Activated CD4-positive, CD25-positive, alpha-beta regulatory T cell treated with anti-CD3 and anti-CD28 coated beads, Interleukin-2, amount 50 U/mL, for 72 hours (primary cell): Measurements from ENCODE around the gene ZNF77.
A peak's percentile ranks its signal among the peaks of the same experiment; 100 is the strongest.
"Not testable (repeated sequence)": the region's sequence is repeated elsewhere in the genome, so short reads cannot be mapped to it uniquely, and the experiment has no call there.

Source experiments
- DNase-seq: peaks from one replicate; pipeline ENCODE4 v3.0.0; 2021

ZNF77 gene

DNA sequence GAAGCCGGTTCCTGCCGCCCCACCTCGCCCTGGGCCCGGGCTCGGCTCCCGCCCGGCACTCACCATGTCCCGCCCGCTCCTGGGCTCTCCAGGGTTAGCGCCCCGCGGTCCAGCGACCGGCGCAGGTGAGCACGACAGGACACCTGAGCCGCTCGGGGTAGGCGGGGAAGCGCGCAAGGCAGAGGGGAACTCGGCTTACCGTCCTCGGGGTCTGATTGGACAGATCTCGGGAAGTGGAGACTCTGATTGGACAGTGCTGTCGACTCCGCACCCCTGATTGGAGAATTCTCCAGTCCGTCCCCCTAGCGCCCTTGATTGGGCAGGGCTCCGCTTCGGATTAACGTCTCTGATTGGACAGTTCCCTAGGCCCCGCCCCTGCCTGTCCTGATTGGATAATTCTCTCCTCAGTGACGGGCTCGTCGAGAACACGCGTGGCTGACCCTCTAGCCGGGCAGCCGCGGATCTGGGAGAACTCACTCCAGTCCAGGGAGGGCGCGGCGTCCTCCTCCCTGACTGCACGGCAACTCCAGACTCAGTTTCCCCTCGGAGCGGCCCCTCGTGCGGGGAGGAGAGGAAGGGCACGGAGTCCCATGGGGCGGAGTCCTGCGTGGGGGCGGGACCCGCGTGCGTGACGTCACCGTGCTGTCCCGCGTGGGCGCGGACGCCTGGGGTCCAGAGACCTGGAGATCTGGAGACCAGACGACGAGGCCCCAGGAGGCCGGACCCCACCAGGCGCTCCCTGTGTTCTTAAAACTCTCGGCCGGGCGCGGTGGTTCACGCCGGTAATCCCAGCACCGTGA, at the start of gene ZNF77:
ZNF77 (minus strand) TSS at position 197 of the 800 bp plus-strand sequence; CDS start at position 66, 131 bp downstream.
- peak; percentile 98 for DNase-seq

DNA sequence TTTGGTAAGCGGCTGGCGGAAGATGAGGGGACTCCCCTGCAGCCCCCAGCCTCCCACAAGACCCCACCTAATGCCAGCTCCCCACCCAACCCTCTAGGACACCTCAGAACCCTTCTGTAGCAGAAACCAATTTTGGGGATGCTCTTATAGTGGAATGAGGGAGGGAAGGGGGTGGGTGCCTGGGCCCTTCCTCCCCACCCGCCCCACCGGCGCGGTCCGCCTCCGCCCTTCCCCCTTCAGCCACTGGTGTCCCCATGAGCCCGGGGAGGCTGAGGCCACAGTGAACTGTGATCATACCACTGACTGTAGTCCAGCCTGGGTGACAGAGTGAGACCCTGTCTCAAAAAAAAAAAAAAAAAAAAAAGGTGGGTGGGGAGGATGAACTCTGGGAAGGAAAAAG, 48.8 kb upstream of the ZNF77 start:
- DNase-seq: no peak

DNA sequence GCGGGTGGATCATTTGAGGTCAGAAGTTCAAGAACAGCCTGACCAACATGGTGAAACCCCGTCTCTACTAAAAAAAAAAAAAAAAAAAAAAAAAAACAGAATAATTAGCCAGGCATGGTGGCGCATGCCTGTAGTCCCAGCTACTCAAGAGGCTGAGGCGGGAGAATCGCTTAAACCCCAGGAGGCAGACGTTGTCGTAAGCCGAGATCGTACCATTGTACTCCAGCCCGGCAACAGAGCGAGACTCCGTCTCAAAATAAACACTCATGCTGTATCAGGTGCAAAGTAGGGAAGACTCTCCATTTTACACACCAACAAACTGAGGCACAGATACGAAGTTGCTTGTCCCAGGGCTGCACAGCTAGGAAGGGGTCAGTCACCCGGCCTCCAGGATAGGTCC, 48.2 kb upstream of the ZNF77 start:
- DNase-seq: no peak

DNA sequence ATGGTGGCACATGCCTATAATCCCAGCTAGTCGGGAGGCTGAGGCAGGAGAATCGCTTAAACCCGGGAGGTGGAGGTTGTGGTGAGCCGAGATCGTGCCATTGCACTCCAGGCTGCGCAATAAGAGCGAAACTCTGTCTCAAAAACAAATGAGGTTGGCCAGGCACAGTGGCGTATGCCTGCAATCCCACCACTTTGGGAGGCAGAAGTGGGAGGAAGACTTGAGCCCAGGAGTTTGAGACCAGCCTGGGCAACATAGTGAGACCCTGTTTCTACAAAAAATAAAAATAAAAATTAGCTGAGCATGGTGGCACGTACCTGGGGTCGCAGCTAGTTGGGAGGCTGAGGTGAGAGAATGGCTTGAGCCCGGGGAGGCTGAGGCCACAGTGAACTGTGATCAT, 47.6 kb upstream of the ZNF77 start:
- not testable (repeated sequence) for DNase-seq

DNA sequence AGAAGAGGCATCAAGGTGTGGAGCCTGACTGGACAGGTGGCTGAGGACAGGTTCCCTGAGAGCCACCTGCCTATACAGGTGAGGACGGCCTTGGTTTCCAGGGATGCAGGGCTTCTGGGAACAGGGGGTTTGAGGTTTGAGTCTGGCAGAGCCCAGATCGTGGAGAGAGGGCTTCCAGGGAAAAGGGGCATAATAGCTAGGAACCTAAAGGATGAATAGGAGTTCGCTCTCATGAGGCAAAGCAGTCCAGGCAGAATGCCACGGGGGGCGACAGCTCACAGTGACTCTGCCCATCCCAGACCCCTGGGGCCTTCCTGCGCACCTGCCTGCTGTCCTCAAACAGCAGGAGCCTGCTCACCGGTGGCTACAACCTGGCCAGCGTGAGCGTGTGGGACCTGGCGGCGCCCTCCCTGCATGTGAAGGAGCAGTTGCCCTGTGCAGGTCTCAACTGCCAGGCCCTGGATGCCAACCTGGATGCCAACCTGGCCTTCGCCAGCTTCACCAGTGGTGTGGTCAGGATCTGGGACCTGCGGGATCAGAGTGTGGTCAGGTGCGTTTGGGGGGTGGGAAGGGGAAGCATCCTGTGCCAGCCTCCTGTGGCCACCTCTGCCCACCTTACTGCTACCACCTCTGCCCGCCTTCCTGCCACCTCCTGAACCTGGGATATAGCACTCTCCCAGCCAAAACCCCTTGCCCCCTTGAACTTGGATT, 44.6 kb upstream of the ZNF77 start:
- no peak for DNase-seq

DNA sequence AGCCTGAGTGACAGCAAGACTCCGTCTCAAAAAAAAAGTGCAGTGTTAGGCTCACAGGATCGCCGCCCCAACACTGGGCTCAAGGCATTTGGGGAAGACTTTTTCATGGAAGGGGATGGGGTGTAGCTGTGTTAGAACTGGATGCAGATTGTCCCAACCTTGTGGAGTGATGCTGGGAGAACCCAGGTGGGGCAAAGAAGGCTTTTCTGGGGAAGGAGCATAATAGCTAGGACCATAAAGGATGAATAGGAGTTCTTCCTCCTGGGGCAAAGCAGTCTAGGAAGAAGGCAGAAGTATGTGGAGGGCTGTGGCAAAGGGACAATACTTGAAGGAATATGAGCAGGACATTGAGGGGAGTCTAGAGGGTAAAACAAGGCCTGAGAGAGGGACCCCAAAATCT, 43.8 kb upstream of the ZNF77 start:
- no peak for DNase-seq

DNA sequence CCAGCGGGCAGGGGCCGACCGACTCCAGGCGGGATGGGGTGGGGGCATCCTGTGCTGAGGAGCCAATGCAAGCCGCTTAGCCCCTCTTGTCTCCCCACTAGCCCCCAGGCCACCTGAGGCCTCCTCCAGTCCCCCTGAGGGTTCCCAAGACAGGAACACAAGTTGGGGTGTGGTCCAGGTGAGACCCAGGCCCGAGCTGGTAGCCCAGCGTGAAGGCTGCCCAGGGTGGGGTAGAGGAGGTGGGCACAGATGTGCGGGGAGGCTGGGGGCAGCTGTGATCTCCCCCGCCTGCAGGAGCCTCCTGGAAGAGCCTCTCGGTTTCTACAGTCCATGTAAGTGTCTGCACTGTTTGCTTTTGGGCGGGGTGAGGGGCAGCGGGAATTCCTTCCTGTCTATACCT, 43.0 kb upstream of the ZNF77 start:
- DNase-seq: no peak

DNA sequence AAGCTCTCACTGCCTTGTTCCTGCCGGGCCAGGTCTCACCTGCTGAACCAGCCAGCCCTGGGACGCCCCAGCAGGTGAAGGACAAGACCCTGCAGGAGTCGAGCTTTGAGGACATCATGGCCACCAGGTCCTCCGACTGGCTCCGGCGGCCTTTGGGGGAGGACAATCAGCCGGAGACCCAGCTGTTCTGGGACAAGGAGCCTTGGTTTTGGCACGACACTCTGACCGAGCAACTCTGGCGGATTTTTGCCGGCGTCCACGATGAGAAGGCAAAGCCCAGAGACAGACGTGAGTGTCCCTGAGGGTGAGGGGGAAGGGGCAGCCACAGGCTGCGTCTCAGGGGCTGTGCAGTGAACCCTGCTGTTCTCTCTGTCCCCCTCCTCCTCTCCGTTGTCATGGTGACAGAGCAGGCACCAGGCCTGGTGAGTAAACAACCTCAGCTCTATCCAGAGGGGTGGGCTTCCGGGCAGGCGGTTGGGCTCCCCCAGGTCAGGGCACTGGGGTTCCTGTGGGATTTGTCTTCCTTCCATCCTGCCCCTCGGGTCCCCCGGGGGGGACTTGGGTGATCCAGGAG, 42.3 kb upstream of the ZNF77 start:
- no peak for DNase-seq

DNA sequence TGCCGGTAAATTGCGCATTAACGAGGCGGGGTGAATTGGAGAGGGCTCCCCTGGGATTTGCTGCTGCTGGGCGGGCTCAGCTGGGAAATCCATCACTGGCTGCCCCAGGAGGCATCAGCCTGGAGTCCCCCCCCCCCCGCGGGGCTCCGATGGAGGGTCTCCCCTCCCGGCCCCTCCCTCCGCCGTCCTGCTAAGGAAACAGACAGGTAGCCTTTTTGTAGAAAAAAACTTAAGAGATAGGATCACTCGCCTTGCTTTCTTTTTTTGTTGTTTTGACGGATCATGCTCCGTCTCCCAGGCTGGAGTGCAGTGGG, 39.4 kb upstream of the ZNF77 start:
- DNase-seq: no peak

DNA sequence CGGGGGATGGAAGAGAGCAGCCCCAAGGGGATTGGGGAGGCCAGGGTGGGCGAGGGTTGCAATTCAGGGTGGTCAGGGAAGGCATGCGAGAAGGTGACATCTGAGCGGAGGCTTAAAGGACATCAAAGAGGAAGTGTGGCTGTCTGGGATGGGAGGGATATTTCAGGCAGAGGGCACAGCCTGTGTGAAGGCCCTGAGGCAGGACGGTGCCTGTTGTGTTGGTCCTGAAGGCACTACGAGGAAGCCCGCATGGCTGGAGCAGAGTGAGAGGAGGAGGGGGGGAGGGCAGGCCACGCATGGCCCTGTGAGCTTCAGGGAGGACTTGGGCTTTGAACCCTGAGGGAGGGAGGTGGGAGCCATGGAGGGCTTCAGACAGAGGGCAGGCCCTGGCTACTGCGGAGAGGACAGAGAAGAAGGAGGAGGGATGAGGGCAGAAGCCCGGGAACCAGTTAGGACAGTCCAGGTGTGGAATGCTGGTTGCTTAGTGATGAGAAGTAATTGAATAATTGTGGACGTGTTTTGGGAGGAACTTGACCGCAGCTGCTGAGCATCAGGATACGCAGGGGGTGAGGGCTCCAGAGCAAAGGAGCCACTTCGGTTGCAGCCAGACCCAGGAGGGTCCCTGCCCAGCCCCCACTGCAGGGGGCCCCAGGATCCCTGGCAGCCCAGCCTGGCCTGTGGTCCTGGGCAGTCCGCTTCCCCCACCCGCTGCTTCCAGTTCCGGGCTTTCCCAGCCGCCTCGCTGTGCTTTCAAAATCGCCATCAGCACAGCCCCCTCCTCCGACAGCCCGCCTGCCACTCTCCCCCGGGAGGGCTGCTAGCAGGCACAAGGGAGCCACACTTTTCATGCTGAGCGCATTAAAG, 38.8 kb upstream of the ZNF77 start:
- DNase-seq: no peak

DNA sequence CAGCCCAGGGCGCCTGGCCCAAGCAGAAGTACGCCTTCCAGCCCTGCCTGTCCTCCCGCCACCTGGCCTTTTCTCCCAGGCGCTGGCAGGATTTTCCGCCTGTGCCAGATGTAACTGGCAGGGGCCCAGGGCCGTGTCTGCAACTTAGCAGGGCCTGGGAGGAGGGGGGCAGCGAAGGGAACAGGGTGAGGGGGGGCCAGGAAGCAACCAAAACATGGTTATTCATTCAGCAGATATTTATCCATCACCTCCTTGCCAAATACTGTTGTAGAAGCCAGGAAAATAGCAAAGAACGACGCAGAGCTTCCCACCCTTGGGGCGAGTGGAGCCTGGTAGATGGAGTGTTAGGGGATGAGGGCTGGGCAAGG, 38.2 kb upstream of the ZNF77 start:
- DNase-seq: no peak

DNA sequence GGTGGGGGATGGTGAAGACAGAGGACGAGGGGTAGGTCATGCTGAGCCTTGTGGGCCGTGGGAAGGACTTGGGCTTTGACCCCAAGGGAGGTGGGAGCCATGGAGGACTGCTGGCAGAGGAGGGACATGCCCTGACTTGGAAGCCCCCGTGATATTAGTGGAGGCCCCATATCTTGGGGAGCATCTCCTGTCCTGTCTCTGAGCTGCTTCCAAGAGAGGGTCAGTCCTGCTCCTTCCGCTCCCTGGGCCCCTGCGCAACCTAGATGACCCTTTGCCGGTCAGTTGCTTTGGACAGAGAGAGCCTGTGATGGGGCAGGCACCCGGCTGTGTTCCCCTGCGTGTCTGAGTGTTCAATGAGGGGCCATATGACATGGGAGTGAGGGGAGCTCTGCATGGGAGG, 37.8 kb upstream of the ZNF77 start:
- DNase-seq: no peak

DNA sequence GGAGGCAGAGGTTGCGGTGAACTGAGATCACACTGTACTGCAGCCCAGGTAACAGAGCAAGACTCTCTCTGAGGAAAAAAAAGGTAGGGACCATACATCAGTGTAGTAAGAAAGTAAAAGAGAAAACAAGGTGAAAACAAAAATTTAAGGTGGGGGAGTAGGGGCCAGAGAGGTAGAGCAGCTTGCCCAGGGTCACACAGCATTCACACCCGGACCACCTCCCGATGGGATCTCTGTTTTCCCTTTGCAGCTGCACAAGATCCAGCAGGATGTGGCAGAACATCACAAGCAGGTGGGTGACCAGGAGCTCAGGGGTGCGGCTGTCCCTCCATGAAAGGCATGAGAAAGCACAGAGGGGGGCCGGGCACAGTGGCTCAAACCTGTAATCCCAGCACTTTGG, 37.1 kb upstream of the ZNF77 start:
- DNase-seq: no peak

DNA sequence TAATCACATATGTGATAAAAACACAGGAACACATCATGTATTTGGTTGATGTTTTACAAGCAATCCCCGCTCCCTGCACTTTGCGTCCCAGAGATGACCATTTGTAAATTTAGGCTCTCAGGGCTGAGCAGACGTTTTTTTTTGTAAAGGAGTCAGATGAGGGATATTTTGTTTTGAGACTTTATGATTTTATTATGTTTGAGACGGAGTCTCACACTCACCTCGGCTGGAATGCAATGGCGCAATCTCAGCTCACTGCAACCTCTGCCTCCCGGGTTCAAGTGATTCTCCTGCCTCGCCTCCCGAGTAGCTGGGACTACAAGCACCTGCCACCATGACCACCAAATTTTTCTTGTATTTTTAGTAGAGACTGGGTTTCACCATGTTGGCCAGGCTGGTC, 34.0 kb upstream of the ZNF77 start:
- DNase-seq: no peak

DNA sequence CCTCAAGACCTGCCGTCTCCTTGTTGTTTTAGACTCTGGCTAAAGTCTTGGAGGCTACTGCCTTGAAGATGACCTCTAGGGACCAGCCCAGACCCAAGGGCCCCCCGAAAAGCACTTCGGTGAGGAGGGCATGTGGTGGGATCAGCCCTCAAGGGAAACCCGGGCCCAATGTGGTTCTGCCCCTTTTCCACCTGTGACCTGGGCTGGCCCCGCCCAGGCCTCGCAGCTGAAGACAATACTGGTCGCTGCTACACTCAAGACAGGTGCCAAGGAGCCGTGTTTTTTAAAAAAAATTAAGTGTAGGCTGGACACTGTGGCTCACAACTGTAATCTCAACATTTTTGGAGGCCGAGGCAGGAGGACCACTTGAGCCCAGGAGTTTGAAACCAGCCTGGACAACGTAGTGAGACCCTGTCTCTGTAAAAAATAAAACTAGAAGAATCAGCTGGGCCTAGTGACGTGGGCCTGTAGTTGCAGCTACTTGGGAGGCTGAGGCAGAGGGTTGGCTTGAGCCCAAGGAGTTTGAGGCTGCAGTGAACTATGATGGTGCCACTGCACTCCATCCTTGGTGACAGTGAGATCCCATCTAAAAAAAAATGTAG, 33.5 kb upstream of the ZNF77 start:
- no peak for DNase-seq

DNA sequence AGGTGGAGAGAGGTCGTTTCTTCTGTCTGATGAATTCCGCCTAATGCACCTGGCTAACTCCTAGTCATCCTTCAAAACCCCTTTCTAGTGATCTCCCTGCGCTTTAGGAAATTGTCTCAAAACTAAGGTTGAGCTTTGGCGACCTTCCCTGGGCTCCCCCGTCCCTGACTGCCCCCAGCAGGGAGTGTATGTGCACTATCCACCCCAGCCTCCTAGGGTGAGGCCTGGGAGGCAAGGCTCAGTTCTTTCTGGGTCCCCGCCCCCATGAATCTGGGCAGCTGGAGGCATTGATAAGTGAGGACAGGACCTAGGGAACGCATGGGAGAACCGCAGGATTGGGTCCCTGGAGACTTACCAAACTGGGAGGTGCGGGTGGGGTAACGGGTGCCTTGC, 33.0 kb upstream of the ZNF77 start:
- DNase-seq: no peak

DNA sequence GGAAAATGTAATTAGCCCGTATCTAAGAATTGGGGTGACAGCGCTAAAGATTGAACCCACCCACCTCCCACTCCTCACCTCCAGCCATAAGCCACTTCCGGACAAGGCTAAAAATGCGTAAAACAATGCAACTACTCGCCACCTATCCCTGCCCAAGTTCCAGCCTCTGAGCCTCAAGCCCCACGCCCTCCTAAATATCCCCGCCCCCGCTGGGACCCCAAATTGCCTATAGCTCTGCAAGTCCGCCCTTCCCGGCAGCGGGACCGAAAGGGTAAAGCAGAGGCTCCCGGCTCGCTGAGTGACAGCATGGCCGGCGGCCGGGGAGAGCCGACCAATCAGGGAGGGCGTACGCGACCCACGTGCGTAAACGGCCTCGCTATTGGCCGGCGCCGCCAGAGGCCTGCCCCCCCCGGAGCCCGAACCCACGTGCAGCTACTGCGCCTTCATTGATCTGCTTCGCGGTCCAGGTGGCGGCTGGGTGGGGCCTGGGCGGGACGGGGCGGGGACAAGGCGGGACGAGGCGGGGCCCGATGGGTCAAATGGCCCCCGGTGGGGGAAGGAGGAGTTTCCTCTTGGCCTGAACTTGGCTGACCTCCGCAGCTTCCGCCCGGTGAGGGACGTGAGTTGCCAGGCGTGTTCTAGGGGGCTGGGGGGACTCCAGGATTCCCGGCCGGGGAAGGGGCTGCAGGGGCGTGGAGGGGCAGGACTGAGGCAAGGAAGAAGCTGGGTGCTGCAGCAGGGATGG, 32.4 kb upstream of the ZNF77 start, which contains the start of gene TLE6:
TLE6 (plus strand) TSS at position 564 of the 745 bp plus-strand sequence. CDS start 670 bp downstream, outside the sequence.
- peak; percentile 94 for DNase-seq

DNA sequence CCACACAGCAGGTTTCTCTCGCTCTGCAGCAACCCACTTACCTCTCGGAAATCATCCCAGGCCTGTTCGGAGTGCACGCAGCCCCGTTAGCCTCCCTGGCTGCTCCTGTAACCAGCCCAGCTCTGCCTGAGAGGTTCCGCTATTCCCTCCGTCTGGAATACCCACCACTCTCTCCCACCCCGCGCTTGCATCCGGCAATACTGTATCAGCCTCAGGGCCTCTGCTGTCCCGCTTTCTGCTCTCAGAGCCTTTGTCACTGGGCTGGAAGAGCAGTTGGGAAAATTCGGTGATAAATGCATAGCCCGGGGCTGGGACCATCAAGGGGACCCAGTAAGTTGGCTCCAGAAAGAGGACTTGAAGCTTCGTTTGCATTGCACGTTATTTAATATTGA, 31.8 kb upstream of the ZNF77 start:
- no peak for DNase-seq

DNA sequence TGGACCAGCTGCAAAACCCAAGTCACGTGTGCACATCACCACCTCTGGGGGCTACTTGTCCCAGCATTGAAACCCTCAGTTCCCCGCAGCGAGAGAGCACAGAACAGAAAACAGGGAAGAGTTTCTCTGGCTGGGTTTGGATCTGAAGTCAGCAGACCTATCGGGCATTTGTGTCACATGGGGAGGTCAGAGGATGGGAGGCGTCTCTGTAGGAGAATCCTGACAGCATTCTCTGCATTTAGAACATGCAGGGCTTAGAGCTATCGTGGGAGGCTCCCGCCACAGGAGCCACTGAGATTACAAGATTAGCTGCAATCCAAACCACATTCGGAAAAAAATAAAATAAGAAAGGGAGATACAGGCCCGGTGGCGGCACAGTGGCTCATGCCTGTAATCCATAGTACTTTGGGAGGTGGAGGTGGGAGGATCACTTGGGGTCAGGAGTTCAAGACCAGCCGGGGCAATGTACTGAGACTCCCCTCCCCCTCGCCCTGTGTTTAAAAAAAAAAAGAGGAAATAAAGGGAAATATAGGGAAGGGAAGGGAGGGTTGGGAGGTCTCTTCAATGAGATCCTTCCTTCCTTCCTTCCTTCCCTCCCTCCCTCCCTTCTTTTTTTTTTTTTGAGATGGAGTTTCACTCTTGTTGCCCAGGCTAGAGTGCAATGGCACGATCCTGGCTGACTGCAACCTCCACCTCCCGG, 29.7 kb upstream of the ZNF77 start:
- DNase-seq: no peak

DNA sequence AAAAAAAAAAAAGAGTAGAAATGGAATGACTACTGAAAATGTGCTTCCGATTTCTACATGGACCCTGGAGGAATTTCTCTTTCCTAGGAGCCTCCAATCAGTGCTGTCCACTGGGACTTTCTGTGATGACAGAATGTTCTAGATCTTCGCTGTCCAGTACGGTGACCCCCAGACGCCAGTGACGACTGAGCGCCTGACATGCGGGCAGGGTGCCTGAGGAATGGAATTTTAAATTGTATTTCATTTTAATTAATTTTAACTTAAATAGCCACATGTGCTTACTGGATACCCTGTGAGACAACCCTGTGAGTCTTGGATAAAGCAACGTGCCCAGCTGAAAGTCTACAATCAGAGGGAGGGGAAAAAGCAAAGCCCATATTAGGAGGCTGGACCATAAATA, 28.5 kb upstream of the ZNF77 start:
- no peak for DNase-seq

DNA sequence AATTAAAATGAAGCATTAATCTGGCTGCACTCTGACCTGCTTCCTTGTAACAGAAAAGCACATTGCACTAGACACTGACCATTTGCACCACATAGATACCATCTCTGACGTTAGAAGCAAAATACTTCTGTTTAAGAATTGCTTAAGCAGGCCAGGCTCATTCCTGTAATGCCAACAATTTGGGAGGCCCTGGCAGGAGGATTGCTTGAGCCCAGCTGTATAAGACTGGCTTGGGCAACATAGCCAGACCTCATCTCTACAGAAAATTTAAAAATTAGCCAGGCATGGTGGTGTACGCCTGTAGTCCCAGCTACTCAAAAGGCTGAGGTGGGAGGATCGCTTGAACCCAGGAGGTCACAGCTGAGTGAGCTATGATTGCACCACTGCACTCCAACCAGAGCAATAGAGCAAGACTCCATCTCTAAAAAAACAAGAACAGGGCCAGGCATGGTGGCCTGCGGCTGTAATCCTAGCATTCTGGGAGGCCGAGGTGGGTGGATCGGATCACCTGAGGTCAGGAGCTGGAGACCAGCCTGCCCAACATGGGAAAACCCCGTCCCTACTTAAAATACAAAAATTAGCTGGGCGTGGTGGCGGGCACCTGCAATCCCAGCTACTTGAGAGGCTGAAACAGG, 25.5 kb upstream of the ZNF77 start:
- no peak for DNase-seq
